GM21447 (cell line): Measurements from ENCODE around the gene GNPTG.

Source experiments
- ATAC-seq: cut with Tn5 transposase; IDR thresholded peaks from one replicate; pipeline ENCODE4 v1.9.1; 2021; ENCODE audit not compliant: unreplicated experiment

GNPTG gene

GRCh38 chr16:1346422-1347285 is 5.1 kb upstream of the GNPTG start:
- no peak for ATAC-seq

- ATAC-seq: no peak
Observed at GRCh38 chr16:1347286-1347855, 4.4 kb upstream of the GNPTG start.

GRCh38 chr16:1347962-1348361 is 3.8 kb upstream of the GNPTG start:
- no peak for ATAC-seq

GRCh38 chr16:1348441-1348840 is 3.3 kb upstream of the GNPTG start:
- no peak for ATAC-seq

DNA sequence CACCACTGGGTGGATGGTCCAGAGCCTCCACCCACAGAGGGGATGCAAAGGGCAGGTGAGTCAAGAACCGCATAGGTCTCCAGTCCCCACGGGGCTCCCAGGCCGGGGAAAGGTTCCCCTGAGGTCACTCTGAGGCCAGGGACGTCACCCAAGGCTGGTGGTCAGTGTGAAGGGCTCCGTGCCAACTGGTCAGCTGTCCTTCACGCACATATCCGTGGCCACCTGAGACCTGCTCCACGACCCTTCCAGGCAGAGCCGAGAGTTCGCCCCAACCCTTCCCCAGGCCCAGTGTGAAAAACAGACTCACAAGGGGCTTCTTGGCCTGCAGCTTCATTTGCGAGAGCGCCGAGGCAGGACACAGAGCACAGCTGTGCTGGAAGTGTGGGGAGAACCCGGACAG is 2.8 kb upstream of the GNPTG start:
- no peak for ATAC-seq

- no peak for ATAC-seq
Observed at GRCh38 chr16:1349351-1349750, 2.4 kb upstream of the GNPTG start.

- ATAC-seq: no peak
Observed at GRCh38 chr16:1349951-1350350, 1.8 kb upstream of the GNPTG start.

GRCh38 chr16:1350691-1351090 is 1.0 kb upstream of the GNPTG start:
- ATAC-seq: no peak

DNA sequence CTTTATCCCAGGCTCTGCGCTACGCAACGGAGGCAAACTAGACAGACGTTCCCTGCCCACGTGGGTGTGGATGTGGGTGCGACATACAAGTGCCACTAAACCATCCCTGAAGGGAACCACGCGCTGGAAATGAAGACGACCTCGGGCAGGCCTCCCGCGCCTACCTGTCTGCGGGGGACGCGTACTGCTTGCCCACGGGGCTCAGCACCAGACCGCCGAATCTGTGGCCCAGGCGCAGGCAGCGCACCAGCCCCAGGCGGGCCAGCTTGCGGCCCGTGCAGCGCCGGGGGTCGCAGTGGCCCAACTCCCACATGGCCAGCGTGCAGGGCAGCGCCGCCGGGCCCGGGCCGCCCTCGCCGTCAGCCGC is 533 bp upstream of the GNPTG start:
- peak; percentile 20 for ATAC-seq

DNA sequence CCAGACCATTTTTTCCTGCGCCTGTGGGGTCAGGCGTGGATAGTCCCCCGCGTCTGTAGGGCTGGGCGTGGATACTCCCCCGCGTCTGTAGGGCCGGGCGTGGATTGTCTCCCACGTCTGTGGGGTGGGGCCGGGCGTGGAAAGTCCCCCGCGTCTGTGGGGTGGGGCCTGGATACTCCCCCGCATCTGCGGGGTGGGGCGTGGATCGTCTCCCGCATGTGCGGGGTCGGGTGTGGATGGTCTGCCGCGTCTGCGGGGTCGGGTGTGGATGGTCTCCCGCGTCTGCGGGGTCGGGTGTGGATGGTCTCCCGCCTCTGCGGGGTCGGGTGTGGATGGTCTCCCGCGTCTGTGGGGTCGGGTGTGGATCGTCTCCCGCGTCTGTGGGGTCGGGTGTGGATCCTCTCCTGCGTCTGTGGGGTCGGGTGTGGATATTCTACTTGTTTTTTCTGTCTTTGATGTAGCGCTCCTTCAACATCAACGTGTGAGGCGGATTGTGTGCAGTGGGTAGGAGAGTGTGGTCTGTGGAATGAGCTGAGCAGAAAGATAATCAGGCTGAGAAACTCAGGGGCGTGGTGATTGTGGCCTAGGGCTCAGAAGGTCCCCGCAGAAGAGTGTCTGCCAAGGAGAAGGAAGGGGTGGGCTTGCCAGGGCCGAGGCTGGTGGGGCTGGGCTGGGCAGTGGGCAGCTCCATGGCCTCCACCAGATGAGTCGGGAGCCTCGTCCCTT is 3.2 kb downstream of the GNPTG start:
- ATAC-seq: no peak

DNA sequence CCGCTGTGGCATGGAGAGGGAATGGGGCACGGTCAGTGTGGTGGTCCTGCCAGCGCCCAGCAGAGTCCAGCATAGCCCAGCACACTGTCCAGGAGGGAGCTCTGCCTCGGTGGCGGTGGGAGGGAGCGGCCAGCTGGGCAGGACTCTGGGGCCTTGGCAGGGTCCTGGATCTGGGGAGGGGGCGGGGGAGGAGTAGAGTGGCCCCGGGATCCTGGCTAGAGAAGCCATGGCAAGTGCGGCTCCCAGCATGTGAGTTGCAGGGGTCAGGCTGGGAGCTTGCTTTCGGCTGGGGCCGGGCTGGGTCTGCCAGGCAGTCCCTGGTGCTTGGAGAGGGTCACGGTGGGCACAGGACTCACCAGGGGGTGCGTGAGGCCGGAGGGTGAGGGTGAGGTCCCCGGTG is 3.9 kb downstream of the GNPTG start:
- no peak for ATAC-seq

DNA sequence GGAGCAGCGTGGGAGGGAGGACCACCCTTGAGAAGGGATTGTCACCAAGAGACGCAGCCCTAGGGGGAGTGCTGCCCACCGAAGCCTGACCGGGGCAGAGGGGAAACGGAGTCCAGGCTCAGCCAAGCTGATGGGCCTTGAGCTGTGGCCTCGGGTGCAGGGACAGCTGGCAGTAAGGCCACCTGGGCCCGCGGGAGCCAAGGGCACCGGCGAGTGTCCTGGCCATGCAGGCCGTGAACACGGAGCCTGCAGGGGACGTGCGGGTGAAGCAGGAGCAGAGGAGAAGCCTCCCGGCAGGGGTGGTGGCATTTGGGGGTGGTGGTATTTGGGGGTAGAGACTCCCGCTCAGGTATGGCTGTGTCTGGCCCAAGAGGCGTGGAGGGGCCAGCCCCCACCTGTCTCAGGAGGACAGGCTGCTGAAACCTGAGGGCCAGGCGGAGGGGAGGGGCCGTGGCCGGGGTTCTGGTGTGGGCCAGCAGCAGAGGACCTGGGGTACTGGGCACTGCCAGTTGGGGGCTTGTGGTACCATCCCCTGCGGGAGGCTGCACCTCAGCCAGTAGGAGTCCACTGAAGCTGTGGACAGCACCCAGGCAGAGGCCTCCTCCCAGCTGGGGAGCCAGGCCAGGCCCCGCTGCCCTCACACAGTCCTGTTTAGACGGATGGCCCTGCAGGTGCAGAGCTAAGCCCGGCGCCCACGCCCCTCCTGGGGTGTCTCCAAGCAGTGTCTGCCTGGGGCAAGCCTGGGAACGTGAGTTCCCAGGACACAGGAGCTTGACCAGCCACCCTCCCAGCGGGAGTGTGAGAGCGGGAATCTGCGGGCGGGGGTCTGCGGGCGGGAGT is 4.5 kb downstream of the GNPTG start:
- ATAC-seq: no peak

DNA sequence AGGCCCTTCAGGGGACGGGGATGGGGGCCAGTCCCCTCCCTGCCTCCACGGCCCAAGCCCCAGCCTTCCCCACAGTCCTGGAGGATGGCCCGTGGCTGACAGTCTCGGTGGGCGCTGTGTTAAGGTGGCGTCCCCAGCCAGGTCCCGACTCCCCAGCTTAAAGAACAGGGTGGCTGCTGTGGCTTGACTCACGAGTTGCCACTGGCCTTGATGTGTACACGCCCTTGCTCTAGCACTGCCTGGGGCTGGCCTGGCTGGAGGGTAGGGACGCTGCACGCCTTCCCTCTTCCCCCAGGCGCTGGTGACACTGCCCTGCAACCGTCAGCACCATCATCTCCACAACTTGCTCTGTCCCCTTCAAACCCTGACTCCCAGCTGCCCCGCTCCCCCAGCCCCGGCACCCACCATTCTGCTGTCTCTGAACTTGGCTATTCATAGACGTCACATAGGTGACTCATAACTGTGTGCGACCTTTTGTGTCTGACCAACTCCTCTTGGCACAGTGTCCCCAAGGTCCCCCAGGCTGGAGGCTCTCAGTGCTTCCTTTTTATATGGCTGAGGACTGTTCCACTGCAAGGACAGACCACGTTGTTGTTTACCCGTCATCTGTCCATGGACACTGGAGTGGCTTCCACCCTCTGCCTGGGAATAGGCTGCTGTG is 6.3 kb downstream of the GNPTG start:
- no peak for ATAC-seq

DNA sequence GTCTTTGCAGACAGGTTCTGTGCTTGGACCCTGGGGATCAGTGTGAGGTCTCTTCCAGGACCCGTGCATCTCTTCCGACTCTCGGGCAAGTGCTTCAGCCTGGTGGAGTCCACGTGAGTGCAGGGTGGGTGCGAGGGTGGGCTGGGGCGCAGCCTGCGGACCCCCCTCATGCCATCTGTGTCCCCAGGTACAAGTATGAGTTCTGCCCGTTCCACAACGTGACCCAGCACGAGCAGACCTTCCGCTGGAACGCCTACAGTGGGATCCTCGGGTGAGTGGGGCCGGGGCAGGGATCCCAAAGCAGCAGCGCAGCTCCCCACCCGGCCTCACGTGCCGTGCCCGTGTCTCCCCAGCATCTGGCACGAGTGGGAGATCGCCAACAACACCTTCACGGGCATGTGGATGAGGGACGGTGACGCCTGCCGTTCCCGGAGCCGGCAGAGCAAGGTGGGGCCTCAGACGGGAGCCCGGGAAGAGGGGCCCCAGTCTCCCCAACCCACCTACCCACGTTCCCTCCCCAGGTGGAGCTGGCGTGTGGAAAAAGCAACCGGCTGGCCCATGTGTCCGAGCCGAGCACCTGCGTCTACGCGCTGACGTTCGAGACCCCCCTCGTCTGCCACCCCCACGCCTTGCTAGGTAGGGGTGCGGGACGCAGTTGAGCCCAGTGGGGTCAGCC is 10.1 kb downstream of the GNPTG start:
- ATAC-seq: no peak

DNA sequence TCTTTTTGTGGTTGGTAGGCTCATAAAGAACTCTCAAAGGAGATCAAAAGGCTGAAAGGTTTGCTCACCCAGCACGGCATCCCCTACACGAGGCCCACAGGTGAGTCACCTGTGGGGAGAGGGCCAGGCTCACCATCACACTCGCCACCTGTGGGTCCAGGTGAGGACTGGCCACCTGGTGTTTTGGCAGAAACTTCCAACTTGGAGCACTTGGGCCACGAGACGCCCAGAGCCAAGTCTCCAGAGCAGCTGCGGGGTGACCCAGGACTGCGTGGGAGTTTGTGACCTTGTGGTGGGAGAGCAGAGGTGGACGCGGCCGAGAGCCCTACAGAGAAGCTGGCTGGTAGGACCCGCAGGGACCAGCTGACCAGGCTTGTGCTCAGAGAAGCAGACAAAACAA is 11.1 kb downstream of the GNPTG start:
- no peak for ATAC-seq

- no peak for ATAC-seq
Observed at GRCh38 chr16:1363501-1364041, 11.8 kb downstream of the GNPTG start.

DNA sequence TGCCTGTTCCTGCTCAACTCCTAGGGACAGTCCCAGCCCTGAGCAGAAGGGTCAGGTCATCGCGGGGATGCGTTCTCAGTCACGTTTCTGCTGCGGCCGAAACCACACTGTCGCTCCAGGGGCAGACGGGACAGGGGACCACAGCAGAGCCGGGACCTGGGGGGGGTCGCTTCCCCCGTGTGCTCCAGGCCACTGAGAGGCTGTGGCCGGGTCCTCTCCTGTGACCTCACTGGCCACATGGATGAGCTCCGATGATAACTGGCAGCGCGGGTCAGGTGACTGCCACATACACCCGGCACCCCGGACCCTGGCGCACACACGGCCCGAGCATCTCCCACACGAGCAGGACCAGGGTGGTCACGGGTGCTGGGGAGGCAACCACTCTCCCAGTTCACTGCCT is 12.8 kb downstream of the GNPTG start:
- ATAC-seq: no peak

GRCh38 chr16:1366060-1366711 is 14.5 kb downstream of the GNPTG start:
- ATAC-seq: no peak

DNA sequence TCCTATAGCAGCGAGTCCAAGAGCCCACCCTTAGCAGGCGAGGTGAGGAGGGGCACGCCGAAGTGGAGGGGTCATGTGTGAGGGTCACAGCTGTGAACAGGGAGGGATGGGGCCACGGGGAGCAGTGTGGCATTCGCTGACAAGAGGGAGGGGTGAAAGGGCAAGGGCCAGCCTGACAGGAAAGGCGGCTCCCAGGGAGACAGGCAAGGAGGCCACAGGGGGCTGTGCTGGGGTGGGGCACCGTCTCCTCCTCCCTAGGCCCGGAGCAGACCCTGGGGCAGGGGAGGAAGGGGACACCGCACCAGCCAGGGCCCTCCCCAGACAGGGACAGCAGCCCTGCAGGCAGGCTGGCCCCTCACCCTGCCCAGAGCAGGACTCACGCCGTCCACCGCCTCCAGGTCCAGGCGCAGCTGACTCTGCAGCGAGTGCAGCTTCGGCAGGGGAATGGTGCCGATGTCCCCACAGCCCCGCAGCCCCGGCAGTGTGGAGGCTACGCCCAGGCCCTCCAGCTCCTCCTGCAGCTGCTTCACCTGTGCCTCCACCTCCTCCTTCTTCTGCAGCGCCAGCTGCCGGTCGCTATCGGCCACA is 15.1 kb downstream of the GNPTG start:
- no peak for ATAC-seq
